ENCODE data around the gene C17orf50.

DNA sequence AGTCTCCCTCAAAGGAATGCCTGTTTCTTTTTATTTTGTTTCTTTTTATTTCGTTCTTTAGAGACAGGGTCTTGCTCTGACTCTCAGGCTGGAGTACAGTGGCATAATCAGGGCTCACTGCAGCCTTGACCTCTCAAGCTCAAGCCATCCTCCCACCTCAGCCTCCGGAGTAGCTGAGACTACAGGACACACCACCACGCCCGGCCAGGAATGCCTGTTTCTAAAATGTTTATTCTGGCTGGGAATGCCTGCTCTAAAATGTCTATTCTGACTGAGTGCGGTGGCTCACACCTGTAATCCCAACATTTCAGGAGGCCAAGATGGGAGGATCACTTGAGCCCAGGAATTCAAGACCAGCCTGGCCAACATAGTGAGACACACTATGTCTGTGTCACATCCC, 37.2 kb downstream of the C17orf50 start:
- TF ChIP-seq SUZ12 (IDR thresholded peaks at IDR 0.05; ENCODE audit: extremely low read depth, insufficient read depth, insufficient read length) (no peak), YY1 (IDR thresholded peaks at IDR 0.05; ENCODE audit: insufficient read depth, insufficient read length) (no peak)
